Spleen (tissue), 11 donors: ENCODE results near the gene BTNL9. TPM values are rescaled to one million over a fixed set of nuclear protein-coding genes. Genes with fewer than 3 reads are reported as not detected.
A peak's percentile ranks its signal among the peaks of the same experiment; 100 is the strongest.

Source experiments
- DNase-seq: peaks from one replicate; pipeline ENCODE4 v3.0.0-alpha.2; 2020
- H3K27ac ChIP-seq, 8 donors: fragments of 200-600 bp; sonication (generic) in 7 of 8; 1 replicate in 4 of 8; 2 replicates in 4 of 8; pipeline versions ENCODE4 v1.5.0 to v1.8.0; 2016 to 2021; ENCODE audit warnings: inconsistent platforms in 4 of 8, mild to moderate bottlenecking in 4 of 8, moderate library complexity in 1 of 8
- H3K27me3 ChIP-seq, 7 donors: fragments of 200-600 bp; sonication (generic) in 6 of 7; replicated peaks in 1 of 7; 1 replicate in 4 of 7; 2 replicates in 3 of 7; pipeline versions ENCODE4 v1.5.0 to v1.8.0; 2016 to 2021; ENCODE audit warnings: inconsistent platforms in 3 of 7, mild to moderate bottlenecking in 1 of 7
- H3K36me3 ChIP-seq, 6 donors: fragments of 200-600 bp; sonication (generic) in 5 of 6; 1 replicate in 4 of 6; 2 replicates in 2 of 6; pipeline versions ENCODE4 v1.5.0 to v1.8.0; 2016 to 2021; ENCODE audit warnings: inconsistent platforms in 2 of 6
- H3K4me1 ChIP-seq, 6 donors: fragments of 200-600 bp; sonication (generic) in 5 of 6; 1 replicate in 3 of 6; 2 replicates in 3 of 6; pipeline versions ENCODE4 v1.5.0 to v1.8.0; 2016 to 2021; ENCODE audit warnings: inconsistent platforms in 3 of 6
- H3K4me3 ChIP-seq, 8 donors: fragments of 200-600 bp; sonication (generic) in 7 of 8; 1 replicate in 4 of 8; 2 replicates in 4 of 8; pipeline versions ENCODE4 v1.5.0 to v1.8.0; 2016 to 2021; ENCODE audit warnings: inconsistent platforms in 4 of 8, mild to moderate bottlenecking in 4 of 8, moderate library complexity in 2 of 8
- H3K9me3 ChIP-seq, 8 donors: fragments of 200-600 bp; sonication (generic) in 7 of 8; 1 replicate in 4 of 8; 2 replicates in 4 of 8; pipeline versions ENCODE4 v1.5.0 to v1.8.0; 2016 to 2021; ENCODE audit warnings: inconsistent platforms in 4 of 8
- CTCF ChIP-seq, 11 experiments: fragments of 200-600 bp in 7 of 11; fragments of 450-650 bp in 4 of 11; sonication (generic) in 4 of 11; IDR thresholded peaks in 8 of 11; conservative IDR thresholded peaks in 3 of 11; 1 replicate in 7 of 11; 2 replicates in 4 of 11; pipeline versions ENCODE4 v1.4.0 to v1.8.0; 2016 to 2021; ENCODE audit warnings: antibody characterized with exemption in 11 of 11, inconsistent platforms in 4 of 11, mild to moderate bottlenecking in 1 of 11
- POLR2A ChIP-seq, 3 donors: fragments of 450-650 bp; IDR thresholded peaks; one replicate each; pipeline ENCODE4 v1.5.1; 2017; ENCODE audit warnings: antibody characterized with exemption in 3 of 3, mild to moderate bottlenecking in 1 of 3
- POLR2AphosphoS5 ChIP-seq, 3 donors: sonication (generic); formaldehyde crosslinking; IDR thresholded peaks; one replicate each; pipeline ENCODE4 v1.5.1; 2017; ENCODE audit warnings: antibody characterized with exemption in 3 of 3
- WGBS, 5 donors: extraction: QIAGEN DNeasy Blood & Tissue Kit in 3 of 5; methylation state at CpG; one replicate each; pipeline versions ENCODE4 v1.1.5 to v1.1.7; 2013 to 2018; 5-methylcytosine and 5-hydroxymethylcytosine counted together
- intact Hi-C: fragments of 100-400 bp; cut with DNase I; formaldehyde crosslinking; loops from one replicate; pipeline ENCODE4 v1.15.0; 2023; ENCODE audit warnings: low total_unique reads
- polyA plus RNA-seq, 3 donors: library from polyadenylated mRNA; stranded (reverse); fragments of 200-250 nt; gene quantifications; one replicate each; pipeline ENCODE4 v1.2.1, GENCODE V29; 2013
- total RNA-seq, 7 donors: library from RNA; depleted of rRNA in 3 of 7; stranded (reverse); fragments of >200 nt in 3 of 7; fragmentation: NEBNext Ultra II Directional in 4 of 7; extraction: Animal tissue kit (Norgen Biotek cat#: 25700) in 4 of 7; gene quantifications; one replicate each; pipeline versions ENCODE4 v1.1.0 to v1.2.1, GENCODE V29; 2016 to 2021
- donor health status: healthy with polysubstance abuse.
- donor health status: DM: no; HTN: no; CAD: no; lungs with moderate emphysema.
- donor health status: DM: no; HTN: no; CAD: no.
- donor health status: Bipolar disorder and iron deficiency.
- donor health status: healthy.
- donor health status: DM: no; HTN: no; CAD: no.
- donor health status: DM: yes; HTN: yes; CAD: no.

Gene BTNL9
- total and polyA plus RNA-seq, 10 donors = 17.2 to 123 (median 85.7) TPM

GRCh38 chr5:181052672-181053487, 12.8 kb downstream of the BTNL9 start:
- peaks cover 0 to 9% (median 0%) of the 10 kb centered on the region in 6 donors for H3K36me3 ChIP-seq
- no peaks in the 10 kb centered on the region for H3K9me3 ChIP-seq
- intact Hi-C loops = no loop called here
- H3K27ac ChIP-seq = peak overlapping the region; percentile 51 to 89 (median 82)
- peaks cover 0 to 68% (median 29%) of the 10 kb centered on the region in 6 donors for H3K4me1 ChIP-seq
- 1 to 2% (median 1%) methylated on average over 43 to 120 of the region's 120 CpGs for WGBS, 5 donors
- H3K27me3 ChIP-seq = peaks cover 0 to 98% (median 33%) of the 10 kb centered on the region in 7 donors
- peak overlapping the region; percentile 34 to 80 (median 56) for H3K4me3 ChIP-seq
- TF ChIP-seq CTCF (IDR thresholded peaks at IDR 0.05 in 8 of 11, conservative IDR thresholded peaks at IDR 0.05 in 3 of 11) (no peak), POLR2AphosphoS5 (IDR thresholded peaks at IDR 0.05) (peak in 2 of 3 donors; percentile 47 to 52)
- DNase-seq = peak; percentile 80

GRCh38 chr5:181053488-181054121, 13.5 kb downstream of the BTNL9 start:
- Histone ChIP-seq H3K36me3 (peaks cover 0 to 4% (median 0%) of the 10 kb centered on the region in 6 donors), H3K4me1 (peaks cover 0 to 73% (median 31%) of the 10 kb centered on the region in 6 donors), H3K4me3 (peak overlapping the region; percentile 34 to 80 (median 56)), H3K27ac (peak overlapping the region; percentile 51 to 89 (median 82)), H3K27me3 (peaks cover 0 to 98% (median 33%) of the 10 kb centered on the region in 7 donors), H3K9me3 (no peaks in the 10 kb centered on the region)
- intact Hi-C loops = no loop called here
- no peak for DNase-seq
- TF ChIP-seq POLR2AphosphoS5 (IDR thresholded peaks at IDR 0.05) = peak; percentile 49 to 68 (median 63)
- no peak for TF ChIP-seq POLR2A (IDR thresholded peaks at IDR 0.05)
- 2 to 4% (median 3%) methylated on average over 23 to 45 of the region's 45 CpGs for WGBS, 5 donors

GRCh38 chr5:181054138-181054537, 14.1 kb downstream of the BTNL9 start:
- 19 to 29% (median 24%) methylated on average over 7 of the region's 7 CpGs for WGBS, 5 donors
- intact Hi-C loops = no loop called here
- H3K27me3 ChIP-seq = peaks cover 0 to 100% (median 37%) of the 10 kb centered on the region in 7 donors

More at GRCh38 chr5:181054138-181054537, 14.1 kb downstream of the BTNL9 start:
- peaks cover 0 to 78% (median 33%) of the 10 kb centered on the region in 6 donors for H3K4me1 ChIP-seq
- H3K4me3 ChIP-seq = peak overlapping the region; percentile 34 to 80 (median 56)
- H3K36me3 ChIP-seq = peaks cover 0 to 4% (median 0%) of the 10 kb centered on the region in 6 donors
- no peak for TF ChIP-seq POLR2AphosphoS5 (IDR thresholded peaks at IDR 0.05)
- TF ChIP-seq POLR2A (IDR thresholded peaks at IDR 0.05) = no peak
- no peak for TF ChIP-seq CTCF (IDR thresholded peaks at IDR 0.05 in 8 of 11, conservative IDR thresholded peaks at IDR 0.05 in 3 of 11)
- no peaks in the 10 kb centered on the region for H3K9me3 ChIP-seq
- H3K27ac ChIP-seq = peak overlapping the region in 7 of 8 donors; percentile 60 to 89 (median 84)
- DNase-seq = no peak
